WTC11 (cell line): ENCODE measurements around the gene STK32B. TPM values are rescaled to one million over a fixed set of nuclear protein-coding genes. Genes with fewer than 3 reads are reported as not detected.

Experiments used
- AR ChIP-seq: fragments of 250-450 bp; sonication (Bioruptor Pico); IDR thresholded peaks from 2 replicates; pipeline ENCODE4 v1.9.0; 2021; ENCODE audit warnings: mild to moderate bottlenecking
- NR2C2 ChIP-seq: sonication (generic); formaldehyde crosslinking; IDR thresholded peaks from 2 replicates; pipeline ENCODE4 v1.8.0; 2022; ENCODE audit warnings: mild to moderate bottlenecking, missing genetic modification reagents
- OVOL2 ChIP-seq: fragments of 250-450 bp; sonication (Bioruptor Pico); IDR thresholded peaks from 2 replicates; pipeline ENCODE4 v1.9.0; 2021; ENCODE audit warnings: mild to moderate bottlenecking, borderline replicate concordance
- PRDM15 ChIP-seq: sonication (generic); formaldehyde crosslinking; IDR thresholded peaks from 2 replicates; pipeline ENCODE4 v1.8.0; 2022; ENCODE audit warnings: missing genetic modification reagents
- PREB ChIP-seq: sonication (generic); formaldehyde crosslinking; IDR thresholded peaks from 2 replicates; pipeline ENCODE4 v1.8.1; 2022; ENCODE audit warnings: mild to moderate bottlenecking, missing genetic modification reagents, moderate library complexity, borderline replicate concordance
- PRRX2 ChIP-seq: fragments of 250-450 bp; sonication (Bioruptor Pico); IDR thresholded peaks from 2 replicates; pipeline ENCODE4 v1.8.0; 2021; ENCODE audit warnings: mild to moderate bottlenecking
- RORB ChIP-seq: fragments of 250-450 bp; sonication (Bioruptor Pico); IDR thresholded peaks from 2 replicates; pipeline ENCODE4 v1.9.0; 2021; ENCODE audit warnings: mild to moderate bottlenecking
- SMAD4 ChIP-seq: sonication (generic); formaldehyde crosslinking; IDR thresholded peaks from 2 replicates; pipeline ENCODE4 v1.8.0; 2022; ENCODE audit warnings: mild to moderate bottlenecking, missing genetic modification reagents
- TEAD1 ChIP-seq: sonication (generic); formaldehyde crosslinking; IDR thresholded peaks from 2 replicates; pipeline ENCODE4 v1.8.0; 2022; ENCODE audit warnings: mild to moderate bottlenecking, missing genetic modification reagents
- ZNF232 ChIP-seq: sonication (generic); formaldehyde crosslinking; IDR thresholded peaks from 2 replicates; pipeline ENCODE4 v1.8.0; 2022; ENCODE audit warnings: mild to moderate bottlenecking, missing genetic modification reagents
- ZNF532 ChIP-seq: fragments of 250-450 bp; sonication (Bioruptor Pico); IDR thresholded peaks from 2 replicates; pipeline ENCODE4 v1.9.0; 2021; ENCODE audit warnings: mild to moderate bottlenecking, borderline replicate concordance
- total RNA-seq: library from RNA; stranded (reverse); gene quantifications from 3 replicates; pipeline ENCODE4 v1.2.3, GENCODE V29; 2021
- TF ChIP-seq, protein P1 (sequence below): sonication (generic); formaldehyde crosslinking; IDR thresholded peaks from 2 replicates; pipeline ENCODE4 v1.8.1; 2022; ENCODE audit warnings: low read depth, mild to moderate bottlenecking, moderate library complexity, missing genetic modification reagents, borderline replicate concordance
- TF ChIP-seq, protein P2 (sequence below): sonication (generic); formaldehyde crosslinking; IDR thresholded peaks from 2 replicates; pipeline ENCODE4 v1.8.1; 2023; ENCODE audit warnings: mild to moderate bottlenecking, missing genetic modification reagents, moderate library complexity
- TF ChIP-seq, protein P3 (sequence below): sonication (generic); formaldehyde crosslinking; IDR thresholded peaks from 2 replicates; pipeline ENCODE4 v1.8.1; 2022; ENCODE audit warnings: low read depth, missing genetic modification reagents, borderline replicate concordance
- TF ChIP-seq, protein P4 (sequence below): sonication (generic); formaldehyde crosslinking; IDR thresholded peaks from 2 replicates; pipeline ENCODE4 v1.8.1; 2022; ENCODE audit warnings: mild to moderate bottlenecking, moderate library complexity, missing genetic modification reagents
- TF ChIP-seq, protein P5 (sequence below): sonication (generic); formaldehyde crosslinking; IDR thresholded peaks from 2 replicates; pipeline ENCODE4 v1.8.0; 2022; ENCODE audit warnings: mild to moderate bottlenecking, missing genetic modification reagents
- TF ChIP-seq, protein P6 (sequence below): sonication (generic); formaldehyde crosslinking; IDR thresholded peaks from 2 replicates; pipeline ENCODE4 v1.8.1; 2023; ENCODE audit warnings: mild to moderate bottlenecking, missing genetic modification reagents

Gene STK32B
- total RNA-seq, 1 experiment from 2014 or later: 1.9 TPM

DNA sequence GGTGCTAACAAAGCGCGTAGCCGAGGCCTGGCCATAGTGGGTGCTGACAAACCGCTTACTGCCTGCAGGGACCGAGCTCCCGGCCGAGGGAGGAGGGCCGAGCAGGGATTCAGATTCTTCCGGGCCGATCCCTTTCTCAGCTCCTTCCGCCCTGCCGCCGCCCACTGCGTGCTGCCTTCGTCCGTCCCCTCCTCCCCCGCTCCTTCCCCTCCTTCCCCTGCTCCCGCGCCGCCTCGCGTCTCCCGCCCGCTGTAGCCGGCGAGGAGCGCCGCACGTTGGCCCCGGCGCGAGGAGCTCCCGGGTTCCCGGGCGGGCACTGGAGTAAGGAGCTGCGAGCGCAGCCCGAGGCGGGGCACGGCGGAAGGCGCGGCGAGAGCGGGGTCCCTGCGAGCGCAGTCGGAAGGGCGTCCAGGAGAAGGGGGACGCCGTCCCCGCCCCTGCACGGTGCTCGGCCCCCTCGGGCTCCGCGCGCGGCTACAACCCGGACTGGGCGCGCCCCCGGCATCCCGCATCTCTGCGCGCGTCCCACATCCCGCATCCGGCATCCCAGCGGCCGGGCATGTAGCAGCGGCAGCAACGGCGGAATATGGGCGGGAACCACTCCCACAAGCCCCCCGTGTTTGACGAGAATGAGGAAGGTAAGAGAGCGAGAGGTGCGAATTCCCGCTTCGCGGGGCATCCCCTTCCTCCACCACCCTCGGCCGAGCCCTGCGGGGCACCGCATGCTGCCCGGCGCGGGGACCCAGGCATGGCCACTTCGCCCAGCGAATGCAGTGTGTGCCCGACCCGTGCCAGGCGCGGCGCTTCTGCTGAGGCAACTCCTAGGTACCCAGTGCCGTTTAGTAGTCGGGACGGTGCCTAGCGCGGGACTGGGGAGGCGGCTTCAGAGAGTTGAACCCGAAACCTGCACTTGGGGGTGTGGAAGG, at the start of gene STK32B (continued):
- no peak for TF ChIP-seq ZNF532 (CRISPR knock-in tag)
- no peak for TF ChIP-seq PRRX2 (CRISPR knock-in tag)
- TF ChIP-seq OVOL2 (CRISPR knock-in tag): no peak
- TF ChIP-seq, protein P1, sequence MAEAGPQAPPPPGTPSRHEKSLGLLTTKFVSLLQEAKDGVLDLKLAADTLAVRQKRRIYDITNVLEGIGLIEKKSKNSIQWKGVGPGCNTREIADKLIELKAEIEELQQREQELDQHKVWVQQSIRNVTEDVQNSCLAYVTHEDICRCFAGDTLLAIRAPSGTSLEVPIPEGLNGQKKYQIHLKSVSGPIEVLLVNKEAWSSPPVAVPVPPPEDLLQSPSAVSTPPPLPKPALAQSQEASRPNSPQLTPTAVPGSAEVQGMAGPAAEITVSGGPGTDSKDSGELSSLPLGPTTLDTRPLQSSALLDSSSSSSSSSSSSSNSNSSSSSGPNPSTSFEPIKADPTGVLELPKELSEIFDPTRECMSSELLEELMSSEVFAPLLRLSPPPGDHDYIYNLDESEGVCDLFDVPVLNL (CRISPR knock-in tag): no peak; the same call in 1 of the 2 replicates
- no peak for TF ChIP-seq ZNF232 (CRISPR knock-in tag)
- TF ChIP-seq, protein P2, sequence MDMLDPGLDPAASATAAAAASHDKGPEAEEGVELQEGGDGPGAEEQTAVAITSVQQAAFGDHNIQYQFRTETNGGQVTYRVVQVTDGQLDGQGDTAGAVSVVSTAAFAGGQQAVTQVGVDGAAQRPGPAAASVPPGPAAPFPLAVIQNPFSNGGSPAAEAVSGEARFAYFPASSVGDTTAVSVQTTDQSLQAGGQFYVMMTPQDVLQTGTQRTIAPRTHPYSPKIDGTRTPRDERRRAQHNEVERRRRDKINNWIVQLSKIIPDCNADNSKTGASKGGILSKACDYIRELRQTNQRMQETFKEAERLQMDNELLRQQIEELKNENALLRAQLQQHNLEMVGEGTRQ (CRISPR knock-in tag): no peak
- no peak for TF ChIP-seq PREB (CRISPR knock-in tag)
- TF ChIP-seq TEAD1 (CRISPR knock-in tag): 0 out of 2 replicates have a peak, but pooled peaks have one; percentile 56
- TF ChIP-seq, protein P3, sequence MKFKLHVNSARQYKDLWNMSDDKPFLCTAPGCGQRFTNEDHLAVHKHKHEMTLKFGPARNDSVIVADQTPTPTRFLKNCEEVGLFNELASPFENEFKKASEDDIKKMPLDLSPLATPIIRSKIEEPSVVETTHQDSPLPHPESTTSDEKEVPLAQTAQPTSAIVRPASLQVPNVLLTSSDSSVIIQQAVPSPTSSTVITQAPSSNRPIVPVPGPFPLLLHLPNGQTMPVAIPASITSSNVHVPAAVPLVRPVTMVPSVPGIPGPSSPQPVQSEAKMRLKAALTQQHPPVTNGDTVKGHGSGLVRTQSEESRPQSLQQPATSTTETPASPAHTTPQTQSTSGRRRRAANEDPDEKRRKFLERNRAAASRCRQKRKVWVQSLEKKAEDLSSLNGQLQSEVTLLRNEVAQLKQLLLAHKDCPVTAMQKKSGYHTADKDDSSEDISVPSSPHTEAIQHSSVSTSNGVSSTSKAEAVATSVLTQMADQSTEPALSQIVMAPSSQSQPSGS (CRISPR knock-in tag): 0 out of 2 replicates have a peak, but pooled peaks have one; percentile 13
- TF ChIP-seq SMAD4: no peak; the same call in 1 of the 2 replicates
- no peak for TF ChIP-seq AR (CRISPR knock-in tag)
- TF ChIP-seq, protein P4, sequence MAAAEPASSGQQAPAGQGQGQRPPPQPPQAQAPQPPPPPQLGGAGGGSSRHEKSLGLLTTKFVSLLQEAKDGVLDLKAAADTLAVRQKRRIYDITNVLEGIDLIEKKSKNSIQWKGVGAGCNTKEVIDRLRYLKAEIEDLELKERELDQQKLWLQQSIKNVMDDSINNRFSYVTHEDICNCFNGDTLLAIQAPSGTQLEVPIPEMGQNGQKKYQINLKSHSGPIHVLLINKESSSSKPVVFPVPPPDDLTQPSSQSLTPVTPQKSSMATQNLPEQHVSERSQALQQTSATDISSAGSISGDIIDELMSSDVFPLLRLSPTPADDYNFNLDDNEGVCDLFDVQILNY (CRISPR knock-in tag): peak; percentile 92
- TF ChIP-seq, protein P5, sequence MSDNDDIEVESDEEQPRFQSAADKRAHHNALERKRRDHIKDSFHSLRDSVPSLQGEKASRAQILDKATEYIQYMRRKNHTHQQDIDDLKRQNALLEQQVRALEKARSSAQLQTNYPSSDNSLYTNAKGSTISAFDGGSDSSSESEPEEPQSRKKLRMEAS (CRISPR knock-in tag): peak; percentile 42
- no peak for TF ChIP-seq RORB (CRISPR knock-in tag)
- TF ChIP-seq, protein P6, sequence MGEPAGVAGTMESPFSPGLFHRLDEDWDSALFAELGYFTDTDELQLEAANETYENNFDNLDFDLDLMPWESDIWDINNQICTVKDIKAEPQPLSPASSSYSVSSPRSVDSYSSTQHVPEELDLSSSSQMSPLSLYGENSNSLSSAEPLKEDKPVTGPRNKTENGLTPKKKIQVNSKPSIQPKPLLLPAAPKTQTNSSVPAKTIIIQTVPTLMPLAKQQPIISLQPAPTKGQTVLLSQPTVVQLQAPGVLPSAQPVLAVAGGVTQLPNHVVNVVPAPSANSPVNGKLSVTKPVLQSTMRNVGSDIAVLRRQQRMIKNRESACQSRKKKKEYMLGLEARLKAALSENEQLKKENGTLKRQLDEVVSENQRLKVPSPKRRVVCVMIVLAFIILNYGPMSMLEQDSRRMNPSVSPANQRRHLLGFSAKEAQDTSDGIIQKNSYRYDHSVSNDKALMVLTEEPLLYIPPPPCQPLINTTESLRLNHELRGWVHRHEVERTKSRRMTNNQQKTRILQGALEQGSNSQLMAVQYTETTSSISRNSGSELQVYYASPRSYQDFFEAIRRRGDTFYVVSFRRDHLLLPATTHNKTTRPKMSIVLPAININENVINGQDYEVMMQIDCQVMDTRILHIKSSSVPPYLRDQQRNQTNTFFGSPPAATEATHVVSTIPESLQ (CRISPR knock-in tag): 0 out of 2 replicates have a peak, but pooled peaks have one; percentile 51
- no peak for TF ChIP-seq NR2C2 (CRISPR knock-in tag)
- TF ChIP-seq PRDM15: no peak
